Neural cell (in vitro differentiated cells): Measurements from ENCODE around the gene NUDT8. TPM values are rescaled to one million over a fixed set of nuclear protein-coding genes. Genes with fewer than 3 reads are reported as not detected.

Experiments
- H2AFZ ChIP-seq: fragments of 200-600, 300-800 bp; sonication (generic), shearing (Covaris generic); 2 replicates; pipeline ENCODE4 v1.6.0; 2014; ENCODE audit warnings: low read depth, mild to moderate bottlenecking, antibody characterized with exemption, low read length, moderate library complexity
- H3F3A ChIP-seq: fragments of 200-600 bp; shearing (Covaris generic); 2 replicates; pipeline ENCODE4 v1.6.1; 2016; ENCODE audit warnings: mild to moderate bottlenecking, moderate library complexity, mixed read lengths, antibody characterized with exemption, low read length; ENCODE audit not compliant: insufficient read depth, poor library complexity, severe bottlenecking
- H3K27ac ChIP-seq: fragments of 200-600, 300-800 bp; sonication (generic), shearing (Covaris generic); 2 replicates; pipeline ENCODE4 v1.5.1; 2014; ENCODE audit warnings: mild to moderate bottlenecking, low read length, moderate library complexity
- H3K27me3 ChIP-seq: fragments of 300-800, 200-600 bp; sonication (generic), shearing (Covaris generic); 2 replicates; pipeline ENCODE4 v1.6.0; 2014; ENCODE audit warnings: mild to moderate bottlenecking, low read depth, low read length, moderate library complexity; ENCODE audit not compliant: insufficient read depth
- H3K36me3 ChIP-seq: fragments of 300-800, 200-600 bp; sonication (generic), shearing (Covaris generic); 2 replicates; pipeline ENCODE4 v1.5.1; 2014; ENCODE audit warnings: mild to moderate bottlenecking, antibody characterized with exemption, low read length, moderate library complexity; ENCODE audit not compliant: insufficient read depth
- H3K4me2 ChIP-seq: fragments of 300-800, 200-600 bp; sonication (generic), shearing (Covaris generic); 2 replicates; pipeline ENCODE4 v1.6.0; 2014; ENCODE audit warnings: mild to moderate bottlenecking, low read length
- H3K4me3 ChIP-seq: fragments of 300-800, 200-600 bp; sonication (generic), shearing (Covaris generic); 2 replicates; pipeline ENCODE4 v1.5.1; 2014; ENCODE audit warnings: mild to moderate bottlenecking, low read length, moderate library complexity
- H3K79me2 ChIP-seq: fragments of 200-600 bp; shearing (Covaris generic); replicated peaks from 2 replicates; pipeline ENCODE4 v1.6.0; 2014; ENCODE audit warnings: mild to moderate bottlenecking, low read length, moderate library complexity; ENCODE audit not compliant: insufficient read depth
- H3K9ac ChIP-seq: fragments of 300-800, 200-600 bp; sonication (generic), shearing (Covaris generic); 2 replicates; pipeline ENCODE4 v1.6.1; 2016; ENCODE audit warnings: mild to moderate bottlenecking, low read length, mixed read lengths
- H3K9me2 ChIP-seq: fragments of 200-600 bp; shearing (Covaris generic); 2 replicates; pipeline ENCODE4 v1.6.1; 2016; ENCODE audit warnings: mild to moderate bottlenecking, low read length, mixed read lengths; ENCODE audit not compliant: insufficient read depth
- H3K9me3 ChIP-seq: fragments of 200-600, 300-800 bp; sonication (generic), shearing (Covaris generic); 2 replicates; pipeline ENCODE4 v1.6.1; 2016; ENCODE audit warnings: mild to moderate bottlenecking, mixed run types, low read length, moderate library complexity, mixed read lengths
- H4K20me1 ChIP-seq: fragments of 200-600 bp; shearing (Covaris generic); 2 replicates; pipeline ENCODE4 v1.6.1; 2016; ENCODE audit warnings: mild to moderate bottlenecking, mixed run types; ENCODE audit not compliant: insufficient read depth
- CTCF ChIP-seq: fragments of 450-650 bp; IDR thresholded peaks from 2 replicates; pipeline ENCODE4 v1.5.1; 2014; ENCODE audit warnings: antibody characterized with exemption, mild to moderate bottlenecking, moderate library complexity; ENCODE audit not compliant: poor library complexity, severe bottlenecking
- EP300 ChIP-seq: fragments of 450-650 bp; conservative IDR thresholded peaks from 2 replicates; pipeline ENCODE4 v1.6.1; 2014; ENCODE audit warnings: antibody characterized with exemption, mild to moderate bottlenecking, moderate library complexity; ENCODE audit not compliant: poor library complexity, severe bottlenecking
- EZH2 ChIP-seq: fragments of 200-600, 300-800 bp; shearing (Covaris generic), sonication (generic); IDR thresholded peaks from 2 replicates; pipeline ENCODE4 v1.6.1; 2014; ENCODE audit warnings: antibody characterized with exemption, low read length, borderline replicate concordance, mild to moderate bottlenecking; ENCODE audit not compliant: insufficient read depth, poor library complexity, severe bottlenecking
- MXI1 ChIP-seq: fragments of 450-650 bp; conservative IDR thresholded peaks from 2 replicates; pipeline ENCODE4 v1.6.1; 2014; ENCODE audit warnings: antibody characterized with exemption, mild to moderate bottlenecking; ENCODE audit not compliant: poor library complexity, severe bottlenecking
- POLR2AphosphoS5 ChIP-seq: IDR thresholded peaks from 2 replicates; pipeline ENCODE4 v1.6.1; 2012
- RAD21 ChIP-seq: fragments of 450-650 bp; conservative IDR thresholded peaks from 2 replicates; pipeline ENCODE4 v1.6.1; 2014; ENCODE audit warnings: antibody characterized with exemption, mild to moderate bottlenecking, moderate library complexity
- SMC3 ChIP-seq: fragments of 450-650 bp; conservative IDR thresholded peaks from 2 replicates; pipeline ENCODE4 v1.6.1; 2014; ENCODE audit warnings: antibody characterized with exemption, mild to moderate bottlenecking, moderate library complexity; ENCODE audit not compliant: poor library complexity
- TAF1 ChIP-seq: IDR thresholded peaks from 2 replicates; pipeline ENCODE4 v1.6.1; 2012; ENCODE audit warnings: low read depth
- polyA plus RNA-seq: library from polyadenylated mRNA; depleted of rRNA; stranded (reverse); fragments of >200 nt; gene quantifications from 2 replicates; pipeline ENCODE4 v1.2.3, GENCODE V29; 2014
- TF ChIP-seq, protein P1 (sequence below): IDR thresholded peaks from 2 replicates; pipeline ENCODE4 v1.6.1; 2012; ENCODE audit warnings: borderline replicate concordance

Gene NUDT8
- polyA plus RNA-seq, 1 donor from 2014 or later, result not detected

DNA sequence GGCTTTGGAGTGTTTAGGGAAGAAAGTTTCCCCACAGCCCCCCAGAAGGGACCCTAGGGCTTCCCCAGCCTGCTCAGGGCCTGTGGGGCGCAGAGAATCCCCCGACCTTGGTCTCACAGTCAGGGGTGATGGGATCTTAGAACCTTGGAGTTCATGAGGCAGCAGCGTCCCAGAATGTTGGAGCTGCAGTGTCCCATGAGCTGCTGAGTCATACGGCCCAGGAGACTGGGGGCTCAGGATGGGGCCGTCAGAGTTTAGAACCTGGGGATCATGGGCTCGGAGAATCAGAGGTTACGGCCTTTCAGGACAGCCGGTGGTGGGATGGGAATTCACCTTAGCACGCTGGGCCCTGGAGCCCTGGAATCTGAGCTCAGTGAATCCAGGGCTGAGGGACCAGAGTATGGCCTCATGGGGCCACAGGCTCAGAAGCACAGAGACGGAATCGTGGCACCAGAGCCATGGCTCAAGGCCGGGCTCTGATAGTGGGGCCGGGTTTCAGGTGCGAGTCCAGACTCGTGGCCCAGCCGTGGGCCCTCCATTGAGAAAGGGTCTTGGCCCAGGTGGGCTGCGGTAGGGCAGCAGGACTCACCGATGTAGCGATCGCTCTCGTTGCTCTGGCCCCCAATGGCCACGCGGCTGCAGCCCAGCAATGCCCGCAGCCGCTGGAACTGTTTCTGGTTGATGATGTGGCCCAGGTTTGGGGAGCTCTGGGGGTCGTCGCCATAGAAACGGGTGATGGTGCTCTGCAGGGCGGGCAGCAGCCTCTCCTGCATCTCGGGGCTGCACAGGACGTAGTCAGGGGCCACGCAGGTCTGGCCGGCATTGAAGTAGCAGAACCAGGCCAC is 35.2 kb upstream of the NUDT8 start:
- no peaks in the 10 kb centered on the region for H3K9me3 ChIP-seq
- H3K9ac ChIP-seq, result no peak overlapping the region
- no peak for TF ChIP-seq MXI1
- no peak for TF ChIP-seq EP300
- no peak for TF ChIP-seq CTCF
- no peak for TF ChIP-seq TAF1
- TF ChIP-seq RAD21, result no peak
- no peak for TF ChIP-seq EZH2
- TF ChIP-seq, protein P1, sequence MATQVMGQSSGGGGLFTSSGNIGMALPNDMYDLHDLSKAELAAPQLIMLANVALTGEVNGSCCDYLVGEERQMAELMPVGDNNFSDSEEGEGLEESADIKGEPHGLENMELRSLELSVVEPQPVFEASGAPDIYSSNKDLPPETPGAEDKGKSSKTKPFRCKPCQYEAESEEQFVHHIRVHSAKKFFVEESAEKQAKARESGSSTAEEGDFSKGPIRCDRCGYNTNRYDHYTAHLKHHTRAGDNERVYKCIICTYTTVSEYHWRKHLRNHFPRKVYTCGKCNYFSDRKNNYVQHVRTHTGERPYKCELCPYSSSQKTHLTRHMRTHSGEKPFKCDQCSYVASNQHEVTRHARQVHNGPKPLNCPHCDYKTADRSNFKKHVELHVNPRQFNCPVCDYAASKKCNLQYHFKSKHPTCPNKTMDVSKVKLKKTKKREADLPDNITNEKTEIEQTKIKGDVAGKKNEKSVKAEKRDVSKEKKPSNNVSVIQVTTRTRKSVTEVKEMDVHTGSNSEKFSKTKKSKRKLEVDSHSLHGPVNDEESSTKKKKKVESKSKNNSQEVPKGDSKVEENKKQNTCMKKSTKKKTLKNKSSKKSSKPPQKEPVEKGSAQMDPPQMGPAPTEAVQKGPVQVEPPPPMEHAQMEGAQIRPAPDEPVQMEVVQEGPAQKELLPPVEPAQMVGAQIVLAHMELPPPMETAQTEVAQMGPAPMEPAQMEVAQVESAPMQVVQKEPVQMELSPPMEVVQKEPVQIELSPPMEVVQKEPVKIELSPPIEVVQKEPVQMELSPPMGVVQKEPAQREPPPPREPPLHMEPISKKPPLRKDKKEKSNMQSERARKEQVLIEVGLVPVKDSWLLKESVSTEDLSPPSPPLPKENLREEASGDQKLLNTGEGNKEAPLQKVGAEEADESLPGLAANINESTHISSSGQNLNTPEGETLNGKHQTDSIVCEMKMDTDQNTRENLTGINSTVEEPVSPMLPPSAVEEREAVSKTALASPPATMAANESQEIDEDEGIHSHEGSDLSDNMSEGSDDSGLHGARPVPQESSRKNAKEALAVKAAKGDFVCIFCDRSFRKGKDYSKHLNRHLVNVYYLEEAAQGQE, result no peak
- TF ChIP-seq SMC3, result no peak
- no peak for TF ChIP-seq POLR2AphosphoS5

GRCh38 chr11:67664213-67664585 is 34.5 kb upstream of the NUDT8 start:
- H3K4me2 ChIP-seq, result no peak overlapping the region
- H3K27me3 ChIP-seq, result no peaks in the 10 kb centered on the region
- H3F3A ChIP-seq, result no peaks in the 10 kb centered on the region
- H3K79me2 ChIP-seq, result no peaks in the 10 kb centered on the region
- H3K9me2 ChIP-seq, result no peaks in the 10 kb centered on the region
- H3K9me3 ChIP-seq, result no peaks in the 10 kb centered on the region
- no peaks in the 10 kb centered on the region for H4K20me1 ChIP-seq
- H3K27ac ChIP-seq, result no peak overlapping the region
- TF ChIP-seq CTCF (no peak), EP300 (no peak)
- TF ChIP-seq, protein P1, result no peak
- H3K9ac ChIP-seq, result no peak overlapping the region
- no peaks in the 10 kb centered on the region for H3K36me3 ChIP-seq
- H2AFZ ChIP-seq, result no peak overlapping the region
- no peak overlapping the region for H3K4me3 ChIP-seq

More for the DNA sequence above, 35.2 kb upstream of the NUDT8 start:
- H3K79me2 ChIP-seq, result no peaks in the 10 kb centered on the region
- H3K4me2 ChIP-seq, result no peak overlapping the region
- H3F3A ChIP-seq, result no peaks in the 10 kb centered on the region
- H2AFZ ChIP-seq, result no peak overlapping the region
- H3K4me3 ChIP-seq, result no peak overlapping the region
- H3K9me2 ChIP-seq, result no peaks in the 10 kb centered on the region
- no peaks in the 10 kb centered on the region for H3K27me3 ChIP-seq
- no peaks in the 10 kb centered on the region for H4K20me1 ChIP-seq
- no peak overlapping the region for H3K27ac ChIP-seq
- no peaks in the 10 kb centered on the region for H3K36me3 ChIP-seq
